ENCODE measurements around the gene MTF2. TPM values are rescaled to one million over a fixed set of nuclear protein-coding genes. Genes with fewer than 3 reads are reported as not detected.

The MTF2 gene
- total and polyA plus RNA-seq, 9 of the 15 experiments (the other 6 are each of a cell fraction or from before 2014, with no cell fraction given) = 29.3 to 124 (median 57.7) TPM

DNA sequence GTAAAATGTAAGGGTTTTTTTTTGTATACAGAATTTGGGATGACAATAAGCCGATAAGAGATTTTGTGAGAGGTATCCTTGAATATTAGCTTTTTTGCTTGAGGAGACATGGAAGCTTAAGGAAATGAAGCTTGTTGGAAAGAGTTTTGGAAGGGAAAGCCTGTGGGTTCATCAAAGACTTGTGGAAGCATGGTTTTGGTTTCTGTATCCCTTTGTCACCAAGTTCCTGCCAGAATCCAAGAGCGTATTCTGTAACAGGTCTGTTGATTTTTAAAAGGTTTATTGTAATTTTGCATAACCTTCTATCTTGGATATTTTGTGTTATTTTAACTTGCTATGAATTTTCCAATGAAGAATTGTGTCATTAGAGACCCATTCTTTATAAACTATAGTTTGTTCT, 63.1 kb downstream of the MTF2 start (continued):
- no peak for TF ChIP-seq TAF1 (IDR thresholded peaks at IDR 0.05; ENCODE audit: control insufficient read depth, extremely low read depth, insufficient read depth, low read length, severe bottlenecking)
- no peak for TF ChIP-seq ZNF217 (CRISPR knock-in tag; IDR thresholded peaks at IDR 0.05)
- no peak for TF ChIP-seq SRF (CRISPR knock-in tag; IDR thresholded peaks at IDR 0.05)
- TF ChIP-seq, protein P1, sequence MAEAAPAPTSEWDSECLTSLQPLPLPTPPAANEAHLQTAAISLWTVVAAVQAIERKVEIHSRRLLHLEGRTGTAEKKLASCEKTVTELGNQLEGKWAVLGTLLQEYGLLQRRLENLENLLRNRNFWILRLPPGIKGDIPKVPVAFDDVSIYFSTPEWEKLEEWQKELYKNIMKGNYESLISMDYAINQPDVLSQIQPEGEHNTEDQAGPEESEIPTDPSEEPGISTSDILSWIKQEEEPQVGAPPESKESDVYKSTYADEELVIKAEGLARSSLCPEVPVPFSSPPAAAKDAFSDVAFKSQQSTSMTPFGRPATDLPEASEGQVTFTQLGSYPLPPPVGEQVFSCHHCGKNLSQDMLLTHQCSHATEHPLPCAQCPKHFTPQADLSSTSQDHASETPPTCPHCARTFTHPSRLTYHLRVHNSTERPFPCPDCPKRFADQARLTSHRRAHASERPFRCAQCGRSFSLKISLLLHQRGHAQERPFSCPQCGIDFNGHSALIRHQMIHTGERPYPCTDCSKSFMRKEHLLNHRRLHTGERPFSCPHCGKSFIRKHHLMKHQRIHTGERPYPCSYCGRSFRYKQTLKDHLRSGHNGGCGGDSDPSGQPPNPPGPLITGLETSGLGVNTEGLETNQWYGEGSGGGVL (CRISPR knock-in tag; IDR thresholded peaks at IDR 0.05) = no peak

DNA sequence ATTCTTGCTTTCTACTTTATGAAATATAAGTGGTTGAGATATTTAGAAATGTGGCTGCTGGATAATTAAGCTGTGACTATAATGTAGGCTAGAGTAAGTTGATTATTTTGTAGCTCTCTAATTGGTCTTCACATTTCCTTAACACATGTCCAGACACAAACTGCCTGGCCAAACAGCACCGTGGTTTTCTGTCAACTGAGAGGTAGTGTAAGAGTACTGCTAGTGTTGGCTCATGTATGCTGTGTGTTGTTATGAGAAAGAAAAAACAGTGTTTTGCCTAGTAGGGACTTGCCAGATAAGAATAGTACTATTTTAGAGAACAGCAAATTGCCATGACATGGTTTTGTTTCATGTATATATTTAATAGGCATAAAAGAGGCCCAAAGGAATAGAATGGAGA, 64.1 kb downstream of the MTF2 start:
- H2AFZ ChIP-seq (ENCODE audit: low read depth, low read length) = no peak overlapping the region
- no peaks in the 10 kb centered on the region for H3K9me1 ChIP-seq (ENCODE audit: control insufficient read depth, insufficient read depth, low read length)
- no peaks in the 10 kb centered on the region for H3K27me3 ChIP-seq (ENCODE audit: control insufficient read depth in 2 of 2, insufficient read depth in 2 of 2, low read length in 2 of 2)
- H3K4me2 ChIP-seq (ENCODE audit: insufficient read depth, low read length) = no peak overlapping the region
- H3K79me2 ChIP-seq (ENCODE audit: control insufficient read depth, insufficient read depth, low read length) = no peaks in the 10 kb centered on the region; the same call in 2 of the 3 replicates
- peaks cover 56% of the 10 kb centered on the region for H3K36me3 ChIP-seq (ENCODE audit: control insufficient read depth, insufficient read depth, low read length)
- no peak overlapping the region for H3K4me3 ChIP-seq
- TF ChIP-seq MEIS2 (IDR thresholded peaks at IDR 0.05; ENCODE audit: partially characterized antibody) = no peak
- no peak for TF ChIP-seq SLC30A9 (CRISPR knock-in tag; IDR thresholded peaks at IDR 0.05)
- TF ChIP-seq XRCC5 (IDR thresholded peaks at IDR 0.05; ENCODE audit: low read depth, low read length) = no peak
- TF ChIP-seq HCFC1 (IDR thresholded peaks at IDR 0.05; ENCODE audit: low read depth, low read length) = no peak
- TF ChIP-seq, protein P2, sequence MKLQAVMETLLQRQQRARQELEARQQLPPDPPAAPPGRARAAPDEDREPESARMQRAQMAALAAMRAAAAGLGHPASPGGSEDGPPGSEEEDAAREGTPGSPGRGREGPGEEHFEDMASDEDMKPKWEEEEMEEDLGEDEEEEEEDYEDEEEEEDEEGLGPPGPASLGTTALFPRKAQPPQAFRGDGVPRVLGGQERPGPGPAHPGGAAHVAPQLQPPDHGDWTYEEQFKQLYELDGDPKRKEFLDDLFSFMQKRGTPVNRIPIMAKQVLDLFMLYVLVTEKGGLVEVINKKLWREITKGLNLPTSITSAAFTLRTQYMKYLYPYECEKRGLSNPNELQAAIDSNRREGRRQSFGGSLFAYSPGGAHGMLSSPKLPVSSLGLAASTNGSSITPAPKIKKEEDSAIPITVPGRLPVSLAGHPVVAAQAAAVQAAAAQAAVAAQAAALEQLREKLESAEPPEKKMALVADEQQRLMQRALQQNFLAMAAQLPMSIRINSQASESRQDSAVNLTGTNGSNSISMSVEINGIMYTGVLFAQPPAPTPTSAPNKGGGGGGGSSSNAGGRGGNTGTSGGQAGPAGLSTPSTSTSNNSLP (IDR thresholded peaks at IDR 0.05; ENCODE audit: borderline replicate concordance, low read depth, low read length) = no peak
- TF ChIP-seq NCOA2 (IDR thresholded peaks at IDR 0.05; ENCODE audit: partially characterized antibody in 2 of 2) = no peak
- no peak for TF ChIP-seq ZNF408 (CRISPR knock-in tag; IDR thresholded peaks at IDR 0.05; ENCODE audit: low read depth)
- ChIA-PET POLR2A (interaction anchor here (1.1 kb wide), 1 partner anchor 11 kb away, joined by 3 read pairs; no protein-coding TSS in a partner anchor), CTCF (ENCODE audit: low intra/inter-chr PET ratio) (no interaction called here)
- no peak overlapping the region for H3K9ac ChIP-seq (ENCODE audit: insufficient read depth in 1 of 2, low read depth in 2 of 2, low read length in 2 of 2)
- ATAC-seq (no peak; the same call in 2 of the 3 replicates), FAIRE-seq (no peak), DNase-seq (ENCODE audit: extremely low read depth in 1 of 4, low spot score in 3 of 4) (no peak)
- H3K27ac ChIP-seq (ENCODE audit: extremely low read depth, low read depth, low read length) = no peak overlapping the region
- WGBS (ENCODE audit: insufficient coverage, low coverage, missing lambda C conversion rate) = 93% methylated on average over 1 of the region's 1 CpG
- H4K20me1 ChIP-seq (replicated peaks; ENCODE audit: control insufficient read depth, insufficient read depth, low read length) = 0 out of 2 replicates have a peak, but pooled peaks cover 3% of the 10 kb centered on the region
- H3K4me1 ChIP-seq (replicated peaks in 1 of 2; ENCODE audit: control insufficient read depth in 2 of 2, insufficient read depth in 2 of 2, low read length in 2 of 2) = no peaks in the 10 kb centered on the region
- no TSS peak for BruUV-seq (replicated peaks)
- H3K9me3 ChIP-seq (replicated peaks; ENCODE audit: control insufficient read depth, insufficient read depth, low read depth, low read length) = no peaks in the 10 kb centered on the region
- in situ Hi-C loops (cut with MboI) (no loop called here), intact Hi-C loops (cut with micrococcal nuclease) (no loop called here)

Measured in K562 (cell line).